ENCODE results near the gene VAV3.
"Not testable (repeated sequence)": the region's sequence is repeated elsewhere in the genome, so short reads cannot be mapped to it uniquely, and the experiment has no call there.

The VAV3 gene

DNA sequence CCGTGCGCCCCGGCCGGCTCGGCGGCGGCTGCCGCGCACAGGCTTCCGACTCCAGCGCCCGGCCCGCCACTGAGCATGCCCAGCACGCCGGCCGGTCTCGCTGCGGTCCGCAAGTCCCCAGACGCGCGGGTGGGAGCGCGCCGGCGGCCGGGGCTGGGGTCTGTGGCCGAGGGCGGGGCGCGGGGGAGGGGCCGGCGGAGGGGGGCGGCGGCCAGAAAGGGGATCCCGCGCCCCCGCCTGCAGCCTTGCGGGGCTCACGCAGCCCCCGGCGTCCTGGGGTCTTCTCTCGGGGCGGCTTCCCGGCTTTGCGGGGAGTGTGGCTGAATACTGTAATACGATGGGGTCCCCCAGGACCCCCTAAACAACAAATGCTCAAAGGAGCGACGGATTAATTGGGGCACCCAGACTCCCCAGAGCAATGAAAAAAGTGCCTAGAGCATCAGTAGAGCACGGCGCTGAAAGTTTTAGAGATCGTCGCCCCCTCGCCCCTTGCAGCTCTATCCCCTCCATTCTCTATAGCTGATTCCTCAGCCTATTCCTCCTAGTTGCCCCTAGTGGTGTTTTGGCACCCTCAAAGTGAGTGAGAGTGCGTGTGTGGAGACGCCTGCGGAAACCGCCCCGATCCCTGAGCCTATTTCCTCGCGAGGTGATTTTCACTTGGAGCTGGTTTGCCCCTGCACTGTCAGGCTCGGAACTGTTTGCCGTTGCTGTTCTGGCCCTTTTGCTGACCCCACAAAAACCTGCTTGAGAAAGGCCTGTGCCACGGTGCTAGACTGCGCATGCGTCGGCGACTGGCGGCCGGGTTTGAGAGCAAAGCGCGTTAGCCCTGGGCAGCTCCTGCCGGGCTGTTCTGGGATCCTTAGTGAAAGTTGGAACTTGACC, at the start of gene VAV3:
VAV3 (minus strand) TSS at position 71 of the 882 bp plus-strand sequence. CDS start 311 bp downstream, outside the sequence.
- Mint-ChIP-seq H3K27me3 (no peaks in the 10 kb centered on the region), H3K9me3 (no peaks in the 10 kb centered on the region), H3K4me1 (peaks cover 37% of the 10 kb centered on the region), H3K4me3 (peak within 1 kb of the TSS; percentile 95), H3K27ac (peak within 1 kb of the TSS; percentile 93), H3K36me3 (ENCODE audit: low read depth) (no peaks in the 10 kb centered on the region)
- ATAC-seq (peak; percentile 55), DNase-seq (peak; percentile 80)

- no peak for DNase-seq
- Mint-ChIP-seq H3K4me1 (peaks cover 42% of the 10 kb centered on the region), H3K36me3 (ENCODE audit: low read depth) (no peaks in the 10 kb centered on the region), H3K27ac (no peak overlapping the region), H3K4me3 (no peak overlapping the region), H3K9me3 (no peaks in the 10 kb centered on the region), H3K27me3 (no peaks in the 10 kb centered on the region)
- ATAC-seq = no peak
Measured at GRCh38 chr1:108012553-108012952, 47.6 kb upstream of the VAV3 start.

DNA sequence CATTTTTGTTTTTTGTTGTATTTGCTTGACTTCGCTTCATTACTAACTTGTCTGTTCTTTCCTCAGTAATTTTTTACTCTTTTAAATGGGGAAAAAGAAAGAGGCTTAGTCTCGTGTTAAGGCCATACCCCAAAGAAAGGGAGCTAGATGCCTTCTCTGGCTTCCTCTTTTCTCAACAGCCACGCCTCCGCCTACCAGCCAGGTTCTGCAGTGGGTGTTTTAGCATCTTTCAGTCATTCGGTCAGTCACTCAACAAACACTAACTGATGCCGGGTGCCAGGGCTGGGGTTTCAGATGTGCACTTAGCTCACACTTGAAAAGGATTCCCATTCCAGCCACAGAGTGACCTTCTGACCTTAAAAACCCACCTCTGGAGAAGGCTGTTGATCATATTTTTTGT, 46.3 kb upstream of the VAV3 start:
- Mint-ChIP-seq H3K4me3 (no peak overlapping the region), H3K27ac (no peak overlapping the region), H3K4me1 (peaks cover 34% of the 10 kb centered on the region), H3K9me3 (no peaks in the 10 kb centered on the region), H3K27me3 (no peaks in the 10 kb centered on the region), H3K36me3 (ENCODE audit: low read depth) (no peaks in the 10 kb centered on the region)
- ATAC-seq = no peak
- no peak for DNase-seq

GRCh38 chr1:108010581-108010980, 45.6 kb upstream of the VAV3 start:
- peaks cover 31% of the 10 kb centered on the region for H3K4me1 Mint-ChIP-seq
- no peaks in the 10 kb centered on the region for H3K27me3 Mint-ChIP-seq
- no peak overlapping the region for H3K4me3 Mint-ChIP-seq
- no peak for DNase-seq
- H3K9me3 Mint-ChIP-seq = no peaks in the 10 kb centered on the region
- ATAC-seq = no peak
- H3K36me3 Mint-ChIP-seq (ENCODE audit: low read depth) = no peaks in the 10 kb centered on the region
- H3K27ac Mint-ChIP-seq = no peak overlapping the region

- no peaks in the 10 kb centered on the region for H3K9me3 Mint-ChIP-seq
- no peak overlapping the region for H3K4me3 Mint-ChIP-seq
- no peaks in the 10 kb centered on the region for H3K36me3 Mint-ChIP-seq (ENCODE audit: low read depth)
- no peak overlapping the region for H3K27ac Mint-ChIP-seq
- DNase-seq (no peak), ATAC-seq (peak; percentile 69)
- no peaks in the 10 kb centered on the region for H3K27me3 Mint-ChIP-seq
- H3K4me1 Mint-ChIP-seq = peaks cover 31% of the 10 kb centered on the region
Measured at GRCh38 chr1:108009603-108010195, 44.7 kb upstream of the VAV3 start.

DNA sequence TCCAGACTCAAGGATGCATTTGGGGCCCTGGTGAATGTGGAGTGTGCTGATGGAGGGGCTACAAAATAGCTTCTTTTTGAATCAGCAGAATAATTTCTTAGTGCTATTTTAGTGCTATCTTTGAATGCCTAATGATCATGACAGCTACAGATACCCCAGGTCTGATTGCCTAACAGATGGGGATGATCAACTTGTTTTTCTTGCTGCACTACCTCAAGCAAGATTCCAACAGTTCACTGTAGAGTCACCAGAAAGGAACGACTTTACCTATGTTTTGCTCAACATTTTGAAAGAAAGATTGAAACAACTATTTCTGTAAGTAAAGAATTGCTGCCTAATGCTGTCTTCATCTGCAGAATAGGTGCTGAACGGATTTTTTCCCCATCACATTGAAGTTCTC, 42.6 kb upstream of the VAV3 start:
- no peak overlapping the region for H3K4me3 Mint-ChIP-seq

DNA sequence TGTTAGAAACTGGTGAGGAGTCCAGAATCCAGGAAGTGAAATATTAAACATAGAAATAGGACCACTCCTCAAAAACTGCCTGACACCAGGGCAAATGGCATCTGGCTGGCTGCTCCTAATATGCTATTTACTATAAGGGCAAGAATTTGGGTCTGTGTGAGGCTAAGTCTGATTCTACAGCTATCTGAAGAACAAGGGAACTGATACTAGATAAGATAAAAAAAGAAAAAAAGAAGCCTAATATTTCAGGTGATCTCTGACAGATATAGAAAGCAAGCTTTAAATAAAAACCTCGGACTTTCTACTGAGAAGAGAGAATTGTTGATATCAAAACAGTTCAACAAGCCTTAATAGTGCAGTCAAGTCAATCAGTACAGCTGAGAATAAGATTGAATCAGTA, 42.1 kb upstream of the VAV3 start:
- Mint-ChIP-seq H3K9me3 (no peaks in the 10 kb centered on the region), H3K4me3 (no peak overlapping the region), H3K27me3 (no peaks in the 10 kb centered on the region), H3K4me1 (peaks cover 31% of the 10 kb centered on the region), H3K36me3 (ENCODE audit: low read depth) (no peaks in the 10 kb centered on the region), H3K27ac (no peak overlapping the region)
- ATAC-seq (no peak), DNase-seq (no peak)

More for the DNA sequence above, 42.6 kb upstream of the VAV3 start:
- no peak overlapping the region for H3K27ac Mint-ChIP-seq
- H3K27me3 Mint-ChIP-seq = no peaks in the 10 kb centered on the region
- no peak for ATAC-seq
- no peak for DNase-seq
- H3K4me1 Mint-ChIP-seq = peaks cover 31% of the 10 kb centered on the region
- H3K36me3 Mint-ChIP-seq (ENCODE audit: low read depth) = no peaks in the 10 kb centered on the region
- H3K9me3 Mint-ChIP-seq = no peaks in the 10 kb centered on the region

GRCh38 chr1:108004919-108005318, 39.9 kb upstream of the VAV3 start:
- not testable (repeated sequence) for H3K4me3 Mint-ChIP-seq; H3K36me3 Mint-ChIP-seq (ENCODE audit: low read depth); ATAC-seq; H3K9me3 Mint-ChIP-seq; H3K27me3 Mint-ChIP-seq; DNase-seq; H3K27ac Mint-ChIP-seq
- H3K4me1 Mint-ChIP-seq = peaks cover 25% of the 10 kb centered on the region

DNA sequence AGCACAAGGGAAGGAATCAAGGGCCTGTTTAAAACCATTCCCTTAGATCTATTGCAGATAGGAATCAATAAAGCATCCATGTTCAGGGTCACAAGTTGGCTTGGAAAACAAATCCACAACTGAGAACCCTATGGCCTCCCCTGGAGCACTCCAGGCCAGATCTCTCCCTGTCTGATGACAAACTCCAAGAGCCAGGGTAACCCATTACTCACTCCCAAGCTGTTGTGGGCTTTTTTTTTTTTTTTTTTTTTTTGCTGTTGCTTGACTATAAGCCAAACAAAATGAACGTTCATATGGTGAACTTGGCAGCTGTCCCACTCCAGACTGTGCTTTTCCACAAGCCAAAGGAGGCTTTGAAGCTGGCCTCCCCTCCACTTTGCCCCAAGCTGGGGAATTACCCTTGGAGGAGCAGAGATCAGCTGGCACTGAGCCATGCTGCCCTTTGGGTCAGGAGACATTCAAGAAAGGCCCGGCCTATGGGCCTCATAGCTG, 35.7 kb upstream of the VAV3 start:
- H3K27ac Mint-ChIP-seq = no peak overlapping the region
- ATAC-seq = no peak
- DNase-seq = no peak
- no peaks in the 10 kb centered on the region for H3K27me3 Mint-ChIP-seq
- H3K4me3 Mint-ChIP-seq = no peak overlapping the region
- peaks cover 2% of the 10 kb centered on the region for H3K4me1 Mint-ChIP-seq
- no peaks in the 10 kb centered on the region for H3K9me3 Mint-ChIP-seq
- H3K36me3 Mint-ChIP-seq (ENCODE audit: low read depth) = no peaks in the 10 kb centered on the region

GRCh38 chr1:108000184-108000583, 35.2 kb upstream of the VAV3 start:
- H3K36me3 Mint-ChIP-seq (ENCODE audit: low read depth) = no peaks in the 10 kb centered on the region
- no peak overlapping the region for H3K4me3 Mint-ChIP-seq
- H3K27me3 Mint-ChIP-seq = no peaks in the 10 kb centered on the region
- H3K27ac Mint-ChIP-seq = no peak overlapping the region
- H3K9me3 Mint-ChIP-seq = no peaks in the 10 kb centered on the region
- H3K4me1 Mint-ChIP-seq = peaks cover 2% of the 10 kb centered on the region
- no peak for DNase-seq
- no peak for ATAC-seq

GRCh38 chr1:107997866-107998265, 32.9 kb upstream of the VAV3 start:
- ATAC-seq (no peak), DNase-seq (no peak)
- Mint-ChIP-seq H3K4me3 (no peak overlapping the region), H3K27me3 (no peaks in the 10 kb centered on the region), H3K36me3 (ENCODE audit: low read depth) (no peaks in the 10 kb centered on the region), H3K4me1 (peaks cover 2% of the 10 kb centered on the region), H3K27ac (no peak overlapping the region), H3K9me3 (no peaks in the 10 kb centered on the region)

DNA sequence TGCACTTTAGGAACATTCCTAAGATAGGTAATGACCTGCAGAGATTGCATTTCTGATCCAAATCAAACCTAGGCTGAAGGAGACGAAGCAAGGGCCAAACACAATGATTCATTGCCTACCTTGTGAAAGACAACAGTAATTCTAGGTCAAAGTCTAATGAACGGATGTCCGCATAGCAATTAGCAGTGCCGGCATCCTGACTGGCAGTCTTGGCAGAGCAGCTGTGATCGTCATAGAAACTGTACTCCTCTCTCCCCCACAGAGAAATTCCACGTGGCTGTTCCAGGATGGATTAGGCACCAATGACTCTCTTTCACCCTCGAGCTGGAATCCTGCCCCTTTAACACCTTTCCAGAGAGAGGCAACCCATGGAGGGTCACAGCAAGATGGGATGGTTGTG, 28.9 kb upstream of the VAV3 start:
- DNase-seq (no peak), ATAC-seq (no peak)
- Mint-ChIP-seq H3K27me3 (no peaks in the 10 kb centered on the region), H3K4me3 (no peak overlapping the region), H3K36me3 (ENCODE audit: low read depth) (no peaks in the 10 kb centered on the region), H3K27ac (no peak overlapping the region), H3K4me1 (no peaks in the 10 kb centered on the region), H3K9me3 (no peaks in the 10 kb centered on the region)

GRCh38 chr1:107992347-107992746, 27.4 kb upstream of the VAV3 start:
- H3K36me3 Mint-ChIP-seq (ENCODE audit: low read depth) = no peaks in the 10 kb centered on the region
- H3K9me3 Mint-ChIP-seq = no peaks in the 10 kb centered on the region
- H3K4me1 Mint-ChIP-seq = no peaks in the 10 kb centered on the region
- ATAC-seq (no peak), DNase-seq (no peak)
- H3K27me3 Mint-ChIP-seq = no peaks in the 10 kb centered on the region
- no peak overlapping the region for H3K27ac Mint-ChIP-seq
- H3K4me3 Mint-ChIP-seq = no peak overlapping the region

- Mint-ChIP-seq H3K27me3 (no peaks in the 10 kb centered on the region), H3K36me3 (ENCODE audit: low read depth) (no peaks in the 10 kb centered on the region), H3K4me3 (no peak overlapping the region), H3K4me1 (no peaks in the 10 kb centered on the region), H3K27ac (no peak overlapping the region), H3K9me3 (no peaks in the 10 kb centered on the region)
- ATAC-seq (no peak), DNase-seq (no peak)
Measured at GRCh38 chr1:107991371-107992066, 26.5 kb upstream of the VAV3 start.

DNA sequence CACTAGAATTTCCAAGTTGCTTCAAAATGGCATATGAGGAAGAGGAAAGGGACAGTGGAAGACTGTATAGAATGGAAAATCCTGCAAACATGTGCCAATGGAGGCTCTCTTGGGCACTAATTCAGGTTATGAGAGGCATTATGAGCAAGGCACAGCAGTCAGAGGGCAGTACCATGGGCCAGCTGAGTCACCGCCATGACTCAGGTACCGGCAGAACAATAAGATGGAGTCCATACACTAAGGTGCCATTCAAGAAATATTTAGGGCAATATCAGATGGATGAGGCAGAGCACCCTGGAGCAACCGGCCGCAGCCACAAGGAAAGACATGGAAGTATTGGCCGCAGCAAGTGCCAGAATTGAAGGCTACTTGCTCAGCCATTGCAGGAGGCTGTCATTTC, 25.6 kb upstream of the VAV3 start:
- no peak for ATAC-seq

More for the DNA sequence above, 25.6 kb upstream of the VAV3 start:
- H3K36me3 Mint-ChIP-seq (ENCODE audit: low read depth) = no peaks in the 10 kb centered on the region
- H3K4me1 Mint-ChIP-seq = no peaks in the 10 kb centered on the region
- H3K4me3 Mint-ChIP-seq = no peak overlapping the region
- no peaks in the 10 kb centered on the region for H3K9me3 Mint-ChIP-seq
- DNase-seq = no peak
- H3K27me3 Mint-ChIP-seq = no peaks in the 10 kb centered on the region
- H3K27ac Mint-ChIP-seq = no peak overlapping the region

Measured in activated naive CD8-positive, alpha-beta T cell treated with anti-CD3 and anti-CD28 coated beads, Interleukin-2, amount 50 U/mL, for 24 hours (primary cell).